ENCODE data around the gene C1orf116. TPM values are rescaled to one million over a fixed set of nuclear protein-coding genes. Genes with fewer than 3 reads are reported as not detected.
A peak's percentile ranks its signal among the peaks of the same experiment; 100 is the strongest.

C1orf116 gene
- total RNA-seq, 1 donor from 2014 or later, result 0.13 TPM

DNA sequence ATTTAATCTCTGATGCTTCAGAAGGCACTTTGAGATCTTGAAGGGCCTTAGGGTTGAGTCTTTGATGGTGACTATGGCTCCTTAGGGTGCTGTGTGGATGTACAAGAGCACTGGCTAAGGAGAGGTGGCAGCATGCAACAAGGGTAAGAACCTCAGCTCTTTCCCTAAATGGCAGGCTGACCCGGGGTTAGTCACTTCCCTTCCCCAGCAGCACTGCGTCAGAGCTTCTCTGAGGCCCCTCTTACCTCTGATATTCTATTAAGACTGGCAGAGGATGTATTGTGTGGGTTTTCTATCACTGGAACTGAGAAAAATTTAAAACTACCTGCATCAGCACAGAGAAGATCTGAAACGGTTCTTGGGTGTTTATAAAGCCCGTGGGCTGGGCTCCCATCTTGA is 11.8 kb downstream of the C1orf116 start:
- no peak for DNase-seq (ENCODE audit: low read depth)

DNA sequence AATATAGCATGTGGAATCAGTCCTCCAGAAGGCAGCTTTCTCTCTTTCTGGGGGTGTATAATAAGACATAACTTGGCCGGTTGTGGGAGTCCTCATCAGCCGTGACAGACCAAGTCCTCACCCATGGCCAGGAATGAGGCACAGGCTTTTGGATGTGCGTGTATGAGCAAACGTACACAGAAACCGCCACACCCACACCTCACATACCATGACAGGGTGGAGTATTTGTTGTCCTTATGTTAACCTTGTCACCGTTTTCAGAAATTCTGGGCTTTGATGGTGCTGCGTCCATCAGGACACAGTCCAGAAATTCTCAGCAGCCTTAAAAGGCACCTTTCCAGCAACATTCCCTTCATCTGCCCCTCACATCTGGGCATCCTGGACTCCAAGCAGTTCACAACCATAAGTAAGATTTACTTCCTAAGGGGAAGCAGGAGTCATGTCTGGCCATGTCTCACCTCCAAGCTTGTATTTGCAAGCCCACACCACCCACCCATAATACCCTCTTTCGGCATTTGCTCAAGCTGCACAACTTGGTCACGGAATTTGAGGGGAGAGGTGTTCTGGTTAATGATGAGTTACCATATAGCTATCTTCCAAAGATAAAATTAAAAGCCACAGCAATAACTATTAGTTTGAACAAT is 12.4 kb downstream of the C1orf116 start:
- DNase-seq (ENCODE audit: low read depth), result no peak

GRCh38 chr1:207019661-207020060 is 12.9 kb downstream of the C1orf116 start:
- no peak for DNase-seq (ENCODE audit: low read depth)

GRCh38 chr1:207019161-207019560 is 13.4 kb downstream of the C1orf116 start:
- DNase-seq (ENCODE audit: low read depth), result no peak

DNA sequence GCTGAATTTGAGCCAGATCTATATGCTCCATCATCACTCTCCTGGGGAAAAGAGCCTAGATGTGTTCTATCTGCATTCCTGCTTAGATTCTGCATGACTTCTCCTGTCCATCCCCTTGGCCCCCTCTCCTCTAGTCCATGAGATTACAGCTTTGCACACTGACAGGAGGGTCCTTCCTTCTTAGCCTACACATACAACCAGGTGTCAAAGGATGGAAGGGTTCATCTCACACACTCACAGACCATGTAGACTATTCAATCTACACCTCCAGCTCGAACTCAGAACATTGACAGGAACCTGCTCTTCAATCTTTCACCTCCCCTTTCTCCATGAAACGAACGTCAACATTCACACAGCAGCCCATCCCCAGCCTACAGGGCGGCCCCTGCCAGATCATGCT is 13.8 kb downstream of the C1orf116 start:
- DNase-seq (ENCODE audit: low read depth), result no peak

DNA sequence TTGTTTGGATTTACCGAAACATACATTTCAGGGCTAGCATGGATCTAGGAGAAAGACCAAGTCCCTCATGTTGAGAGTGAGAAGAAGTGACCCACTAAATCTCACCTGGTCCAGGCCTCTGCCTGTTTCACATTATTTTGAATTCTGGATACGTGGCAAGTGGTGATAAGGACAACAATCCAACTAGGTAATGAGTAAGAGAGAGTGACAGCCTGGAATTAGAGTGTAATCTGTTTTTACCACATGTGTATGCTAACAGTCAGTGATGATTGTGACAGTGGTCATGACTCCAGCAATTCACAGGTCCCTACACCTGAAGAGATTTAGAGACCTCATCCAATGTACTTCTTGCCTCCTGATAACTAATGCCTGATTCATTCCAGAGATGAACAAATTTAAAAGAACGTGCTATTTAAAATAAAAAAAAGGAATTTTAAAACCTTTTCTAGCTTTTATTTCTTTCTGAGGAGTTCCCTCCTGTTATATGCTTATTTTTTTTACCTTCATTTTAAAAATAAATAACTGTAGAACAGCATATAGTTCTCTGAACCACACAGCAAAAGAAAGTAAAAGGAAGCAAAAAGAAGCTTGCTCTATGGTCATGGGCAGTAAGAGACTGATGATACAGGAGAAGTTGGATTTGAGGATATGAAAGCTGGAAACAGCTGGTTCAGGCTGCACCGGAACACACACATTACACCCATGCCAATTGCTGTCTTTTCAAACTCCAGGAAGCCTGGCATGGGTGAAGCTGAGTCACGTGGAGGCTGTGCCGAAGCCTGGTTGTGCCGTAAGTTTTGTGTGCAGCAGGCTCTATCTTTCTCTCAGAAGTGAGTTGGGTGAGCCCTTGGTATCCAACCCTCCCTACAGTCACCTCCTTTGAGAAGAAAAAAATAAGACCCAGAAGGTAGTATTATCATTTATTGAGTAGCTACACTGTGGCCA is 14.7 kb downstream of the C1orf116 start:
- DNase-seq (ENCODE audit: low read depth), result peak; percentile 69

DNA sequence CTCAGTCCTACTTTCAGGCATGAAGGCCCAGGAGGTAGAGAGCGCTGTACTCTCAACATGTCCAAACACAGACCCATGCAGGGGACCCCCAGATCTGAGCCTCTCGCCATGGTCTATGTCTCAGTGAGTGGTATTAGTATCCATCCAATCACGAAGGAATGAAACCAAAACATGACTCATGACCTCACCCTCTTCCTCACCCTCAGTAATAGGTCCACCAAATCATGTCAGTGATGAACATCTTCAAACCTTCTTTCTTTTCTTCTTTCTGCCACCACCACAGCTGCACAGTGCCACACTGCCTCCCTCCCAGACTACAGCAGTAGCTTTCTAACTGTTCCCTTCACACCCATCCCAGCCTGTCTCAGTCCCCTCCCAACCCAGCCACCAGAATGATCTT is 16.8 kb downstream of the C1orf116 start:
- no peak for DNase-seq (ENCODE audit: low read depth)

DNA sequence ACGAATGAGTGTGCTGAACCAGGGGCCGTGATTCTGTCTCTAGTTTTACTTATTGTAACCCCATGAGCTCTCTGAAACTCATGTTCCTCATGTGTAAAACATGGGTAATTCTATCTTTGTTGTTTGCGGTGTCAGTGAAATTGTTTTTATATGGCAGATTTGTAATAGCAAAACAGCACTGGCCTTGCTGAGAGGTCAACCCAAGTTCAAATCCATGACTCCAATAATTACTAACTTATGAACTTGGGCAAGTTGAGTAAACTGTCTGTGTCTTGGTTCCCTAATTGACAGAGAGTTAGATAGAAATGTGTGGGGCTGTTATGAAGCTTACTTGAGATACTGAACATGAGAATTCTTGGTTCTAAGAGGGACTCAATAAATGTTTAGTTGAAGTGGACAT is 17.8 kb downstream of the C1orf116 start:
- no peak for DNase-seq (ENCODE audit: low read depth)

GRCh38 chr1:207013321-207014085 is 19.1 kb downstream of the C1orf116 start:
- no peak for DNase-seq (ENCODE audit: low read depth)

DNA sequence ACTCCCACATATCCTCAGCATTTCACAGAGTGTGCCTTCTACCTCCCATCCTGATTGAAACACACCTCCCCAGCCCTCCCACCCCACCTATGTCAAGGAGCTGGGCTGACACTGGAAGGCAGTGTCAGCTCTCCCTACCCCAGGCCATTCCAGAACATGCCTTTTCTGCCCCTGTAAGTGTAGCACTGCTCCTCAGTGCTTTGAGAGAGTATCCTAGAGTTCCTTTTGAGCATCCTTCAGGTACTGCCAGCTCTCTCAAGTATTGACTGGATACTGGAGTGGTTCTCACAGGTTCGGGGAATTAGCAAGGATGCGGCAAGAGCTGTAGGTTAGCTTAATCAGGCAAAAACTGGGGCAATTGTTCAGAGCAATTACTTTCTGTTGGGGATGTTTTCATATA is 21.8 kb downstream of the C1orf116 start:
- no peak for DNase-seq (ENCODE audit: low read depth)

GRCh38 chr1:207009945-207010344 is 22.6 kb downstream of the C1orf116 start:
- DNase-seq (ENCODE audit: low read depth), result no peak

DNA sequence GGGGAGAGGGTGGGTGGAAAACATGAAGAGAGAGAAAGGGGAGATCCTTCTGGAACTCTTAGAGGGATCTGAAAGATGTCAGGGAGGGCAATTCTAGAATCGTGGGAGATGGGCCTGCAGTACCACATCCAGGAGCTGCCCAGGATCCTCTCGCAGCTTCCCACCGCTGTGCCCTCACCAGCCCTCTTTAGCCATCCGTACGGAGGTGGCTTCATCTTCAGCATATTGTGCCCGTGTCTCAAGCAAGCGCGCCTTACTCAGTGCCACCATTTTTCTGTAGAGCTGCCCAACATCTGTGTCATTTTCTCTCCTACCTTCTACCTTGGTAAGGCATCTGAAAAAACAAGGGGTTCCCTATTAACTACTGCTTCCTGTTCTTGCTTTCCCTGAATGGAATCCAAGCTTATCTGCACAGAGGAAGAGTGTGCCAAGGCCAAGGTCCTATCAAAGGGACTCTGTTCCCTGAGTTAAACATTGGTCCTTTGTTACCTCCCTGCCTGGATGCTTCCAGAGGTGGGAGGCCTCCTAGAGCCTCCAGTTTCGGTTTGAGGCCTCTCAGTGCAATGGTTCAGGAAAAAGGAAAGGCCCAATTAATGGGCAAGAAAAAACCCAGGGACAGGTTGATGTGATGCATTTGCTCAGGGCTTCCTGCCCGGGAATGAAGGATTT is 23.2 kb downstream of the C1orf116 start:
- DNase-seq (ENCODE audit: low read depth), result no peak

DNA sequence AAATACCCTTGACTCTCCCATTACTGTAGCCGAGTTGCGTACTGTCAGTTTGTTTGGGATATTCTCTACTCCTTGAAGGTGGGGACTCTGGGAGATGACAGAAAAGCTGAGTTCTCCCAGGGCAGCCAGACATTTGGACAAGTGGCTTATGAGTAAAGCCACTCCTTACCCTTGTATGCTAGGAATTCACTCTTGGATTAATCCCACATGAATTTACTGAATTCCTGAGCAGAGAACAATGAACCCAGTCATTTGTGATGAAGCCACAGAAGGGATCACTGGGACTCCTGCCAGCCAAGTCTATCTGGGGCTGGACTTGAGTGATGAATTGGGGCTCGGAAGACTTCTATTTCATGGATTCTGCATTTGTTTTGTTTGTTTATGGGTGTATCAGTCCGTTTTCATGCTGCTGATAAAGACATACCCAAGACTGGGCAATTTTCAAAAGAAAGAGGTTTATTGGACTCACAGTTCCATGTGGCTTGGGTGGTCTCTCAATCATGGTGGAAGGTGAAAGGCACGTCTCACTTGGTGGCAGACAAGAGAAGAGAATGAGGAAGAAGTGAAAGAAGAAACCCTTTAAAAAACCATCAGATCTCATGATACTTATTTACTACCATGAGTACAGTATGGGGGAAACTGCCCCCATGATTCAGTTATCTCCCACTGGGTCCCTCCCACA is 25.1 kb downstream of the C1orf116 start:
- peak; percentile 98 for DNase-seq (ENCODE audit: low read depth)

DNA sequence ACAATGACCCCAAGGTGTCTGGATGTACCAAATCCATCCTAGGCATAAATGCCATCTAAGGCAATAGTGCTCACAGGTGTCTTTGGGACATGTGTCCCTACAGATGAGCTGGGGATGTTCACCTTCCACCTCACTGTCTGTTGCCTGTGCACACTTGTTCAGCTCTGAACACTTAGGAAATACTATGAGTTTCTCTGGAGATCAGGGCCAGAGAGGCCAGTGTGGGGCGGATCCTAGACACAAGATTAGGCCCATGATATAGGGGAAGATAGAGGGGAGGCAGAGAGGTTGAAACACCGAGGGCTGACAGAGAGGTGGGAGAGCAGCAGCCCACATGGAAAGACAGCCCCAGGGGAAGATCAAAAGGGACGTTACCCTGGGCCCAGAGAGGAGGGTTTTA is 25.6 kb downstream of the C1orf116 start:
- DNase-seq (ENCODE audit: low read depth), result no peak

DNA sequence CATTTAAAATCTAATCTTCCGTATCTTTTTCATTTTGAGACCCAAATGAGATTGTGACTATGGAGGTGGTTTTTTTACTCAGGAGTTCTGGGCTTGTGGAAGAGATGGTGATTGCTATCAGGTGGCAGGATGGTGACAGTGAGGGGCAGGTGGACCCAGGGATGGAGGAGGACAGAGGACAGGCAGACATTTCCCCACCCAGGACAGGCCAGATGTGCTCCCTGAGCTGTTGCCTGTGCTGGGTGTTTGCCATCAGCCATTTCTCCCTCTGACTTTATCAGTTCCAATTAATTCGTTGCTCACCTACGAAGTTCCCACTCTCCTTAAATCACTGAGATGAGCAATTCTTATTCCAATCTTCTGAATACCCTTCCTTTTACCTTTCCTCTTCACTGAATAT is 26.5 kb downstream of the C1orf116 start:
- no peak for DNase-seq (ENCODE audit: low read depth)

DNA sequence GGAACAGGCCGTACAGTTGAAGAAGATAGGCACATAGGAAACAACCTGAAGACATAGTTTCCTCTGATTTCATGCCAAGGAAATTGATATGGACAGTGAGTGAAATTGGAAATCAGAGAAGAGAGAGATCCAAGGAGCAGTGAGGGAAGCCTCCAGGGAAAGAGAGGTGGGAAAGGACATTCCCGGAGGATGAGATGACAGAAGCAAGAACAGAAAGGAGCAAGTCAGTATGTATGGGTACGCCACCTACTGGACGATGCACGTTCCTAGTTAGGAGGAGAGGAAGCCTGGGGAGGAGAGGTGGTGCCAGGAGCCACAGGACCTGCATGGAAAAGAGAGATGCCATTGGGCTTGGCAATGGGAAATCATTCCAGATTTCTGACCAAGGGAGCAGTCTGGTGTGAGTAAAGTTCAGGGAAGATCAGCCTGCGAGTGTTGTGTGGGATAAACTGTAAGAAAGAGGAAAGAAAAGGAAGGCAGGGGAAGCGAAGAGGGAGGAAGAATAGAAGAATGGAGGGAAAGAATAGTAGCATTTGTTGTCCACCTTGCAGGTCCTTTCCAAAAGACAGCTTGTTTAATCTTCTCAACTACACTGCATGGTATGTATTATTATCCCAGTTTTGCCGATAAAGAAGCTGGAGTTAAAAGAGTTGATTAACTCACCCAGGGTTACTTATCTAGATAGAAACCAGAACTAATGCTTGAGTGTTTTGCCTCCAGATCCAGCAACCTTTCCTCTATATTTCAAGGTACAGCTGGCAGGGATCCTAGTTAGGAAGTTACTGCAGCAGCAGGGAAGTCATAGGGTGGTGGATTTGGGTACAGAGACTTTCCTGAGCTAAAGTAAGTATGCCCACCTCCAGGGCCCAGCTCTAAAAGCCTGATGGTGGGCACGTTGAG is 27.4 kb downstream of the C1orf116 start:
- DNase-seq (ENCODE audit: low read depth), result peak; percentile 86

- no peak for DNase-seq (ENCODE audit: low read depth)
These were observed 29.3 kb downstream of the C1orf116 start for GRCh38 chr1:207003210-207003609.

- DNase-seq (ENCODE audit: low read depth), result no peak
These were observed 29.8 kb downstream of the C1orf116 start for GRCh38 chr1:207002724-207003146.

GRCh38 chr1:207001492-207002245 is 30.9 kb downstream of the C1orf116 start:
- no peak for DNase-seq (ENCODE audit: low read depth)
